GM21717 (cell line): Measurements from ENCODE around the gene FSTL5.
"Not testable (repeated sequence)": the region's sequence is repeated elsewhere in the genome, so short reads cannot be mapped to it uniquely, and the experiment has no call there.

Source experiments
- ATAC-seq: cut with Tn5 transposase; IDR thresholded peaks from one replicate; pipeline ENCODE4 v1.9.1; 2021; ENCODE audit warnings: mild to moderate bottlenecking, moderate library complexity; ENCODE audit not compliant: unreplicated experiment

FSTL5 gene

DNA sequence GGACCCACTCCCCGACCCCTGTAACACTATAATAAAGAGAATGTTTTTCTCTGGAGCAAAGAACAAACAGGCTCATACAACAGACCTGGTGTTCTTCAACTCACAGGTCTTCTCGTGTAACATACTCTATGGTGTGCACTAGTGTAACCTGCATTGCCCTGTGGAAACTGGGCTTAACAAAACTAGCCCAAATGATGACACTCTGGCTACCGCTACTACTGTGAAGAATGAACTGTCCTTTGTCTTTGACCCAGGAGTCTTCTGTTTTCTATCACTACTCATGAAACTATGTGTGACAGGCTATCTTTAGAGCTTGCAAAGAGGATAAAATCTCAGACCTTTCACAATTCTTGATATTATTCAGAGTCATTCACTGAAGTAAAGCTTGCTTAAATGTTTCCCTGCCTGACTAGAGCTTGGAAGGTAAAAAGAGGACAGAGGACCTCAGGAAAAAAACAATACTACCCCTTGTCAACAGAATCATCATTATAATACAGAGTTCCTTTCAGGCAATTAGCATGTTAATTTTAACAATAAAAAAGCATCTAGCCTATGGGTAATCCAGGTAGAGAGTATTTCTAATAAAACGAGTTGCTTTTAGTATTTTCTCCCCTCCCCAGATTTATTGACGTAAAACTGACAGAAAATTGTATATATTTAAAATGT lies 59.2 kb downstream of the FSTL5 start:
- no peak for ATAC-seq

- ATAC-seq = not testable (repeated sequence)
Observed at GRCh38 chr4:162103908-162104307, 59.9 kb downstream of the FSTL5 start.

DNA sequence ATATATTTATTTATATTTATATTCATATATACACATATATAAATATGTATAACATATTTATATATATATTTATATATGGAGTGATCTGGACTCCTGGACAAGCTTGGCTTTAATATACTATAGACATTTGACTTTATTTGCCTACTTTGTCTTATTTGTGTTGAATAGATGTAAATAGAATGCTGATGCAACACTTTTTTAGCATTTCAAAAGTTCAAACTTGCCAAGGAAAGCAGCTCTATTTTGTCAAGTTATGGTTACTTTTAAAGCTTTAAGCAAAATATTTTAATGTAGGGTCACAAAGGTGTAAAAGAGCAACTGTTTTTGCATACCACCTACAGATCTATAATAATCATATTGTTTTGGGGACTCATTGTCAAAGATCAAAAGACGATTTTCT lies 61.1 kb downstream of the FSTL5 start:
- ATAC-seq = no peak

DNA sequence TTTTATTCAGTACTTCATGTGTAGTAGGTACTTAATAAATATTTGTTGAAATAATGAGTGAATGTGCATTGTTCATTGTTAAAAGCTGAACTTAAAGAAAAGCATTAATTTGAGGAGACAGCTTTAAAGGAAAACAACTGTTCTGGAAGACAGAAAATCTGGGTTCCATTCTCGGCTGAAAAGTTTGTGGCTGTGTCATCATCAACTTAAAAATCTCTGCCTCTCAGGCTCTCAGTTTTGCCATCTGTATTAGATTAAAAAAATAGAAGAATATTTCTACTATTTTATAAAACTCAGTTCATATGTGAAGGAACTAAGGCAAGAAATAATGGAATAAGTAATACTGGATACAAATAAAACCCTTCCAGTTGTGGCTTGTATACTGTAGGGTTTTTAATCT lies 62.5 kb downstream of the FSTL5 start:
- no peak for ATAC-seq

GRCh38 chr4:162075726-162076125 lies 88.1 kb downstream of the FSTL5 start:
- no peak for ATAC-seq

- ATAC-seq = no peak
Observed at GRCh38 chr4:162061214-162061613, 102.6 kb downstream of the FSTL5 start.

DNA sequence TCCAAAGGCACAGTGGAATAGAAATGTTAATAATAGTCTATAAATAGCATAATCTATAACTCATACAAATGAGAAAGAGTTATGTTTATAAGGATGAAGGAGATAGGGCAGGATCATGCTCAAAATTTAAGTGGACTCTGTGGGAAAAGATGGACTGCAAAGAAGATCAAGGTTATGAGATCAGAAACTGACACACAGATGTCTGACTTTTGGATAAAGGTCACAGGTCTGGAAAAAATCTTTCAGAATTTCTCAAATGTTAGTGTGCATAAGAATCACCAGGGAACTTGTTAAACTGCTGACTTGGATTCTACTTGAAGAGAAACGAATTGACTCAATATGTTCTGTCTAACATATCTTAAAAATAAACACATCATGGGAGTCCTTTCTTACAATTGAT lies 104.1 kb downstream of the FSTL5 start:
- ATAC-seq = no peak

- ATAC-seq = no peak
Observed at GRCh38 chr4:162056990-162057389, 106.8 kb downstream of the FSTL5 start.

DNA sequence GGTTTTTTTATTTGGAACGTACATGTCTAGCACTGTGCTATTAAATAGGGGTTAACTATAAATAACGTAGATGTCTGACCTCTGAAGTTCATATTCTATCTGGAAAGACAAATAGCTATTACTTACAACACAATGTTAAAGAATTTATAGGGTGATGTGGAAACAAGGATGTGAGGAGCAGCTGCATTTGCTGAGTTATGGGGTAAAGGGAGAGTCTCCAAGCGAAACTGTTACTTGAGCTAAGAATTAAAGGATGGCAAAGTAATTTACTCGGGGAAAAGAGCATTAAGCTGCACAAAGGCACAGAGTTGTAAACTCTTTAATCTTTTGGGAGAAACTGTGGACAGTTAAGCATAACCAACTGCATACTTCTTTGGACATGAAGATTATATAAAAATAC lies 117.7 kb downstream of the FSTL5 start:
- ATAC-seq = no peak

GRCh38 chr4:162038112-162038511 lies 125.7 kb downstream of the FSTL5 start:
- ATAC-seq = no peak

GRCh38 chr4:162017863-162018262 lies 145.9 kb downstream of the FSTL5 start:
- no peak for ATAC-seq

DNA sequence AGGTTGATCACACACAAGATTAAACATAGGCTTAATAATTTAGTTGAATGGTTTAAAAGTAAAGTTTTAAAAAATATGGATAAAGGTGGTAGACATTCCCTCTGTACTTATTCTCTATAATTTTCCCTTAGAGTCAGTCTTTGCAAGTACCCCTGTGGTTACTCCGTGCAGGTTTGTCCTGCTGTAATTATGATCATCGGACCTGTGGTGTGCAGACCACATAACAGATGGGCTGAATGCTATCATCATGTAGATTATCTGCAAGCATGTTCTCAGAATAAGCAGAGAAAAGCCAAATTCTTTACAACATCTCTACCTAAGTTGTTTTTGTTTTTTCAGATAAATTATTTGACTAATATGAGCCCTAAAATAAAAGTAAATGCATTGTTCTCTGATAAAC lies 146.8 kb downstream of the FSTL5 start:
- no peak for ATAC-seq

GRCh38 chr4:162016219-162016618 lies 147.6 kb downstream of the FSTL5 start:
- no peak for ATAC-seq

DNA sequence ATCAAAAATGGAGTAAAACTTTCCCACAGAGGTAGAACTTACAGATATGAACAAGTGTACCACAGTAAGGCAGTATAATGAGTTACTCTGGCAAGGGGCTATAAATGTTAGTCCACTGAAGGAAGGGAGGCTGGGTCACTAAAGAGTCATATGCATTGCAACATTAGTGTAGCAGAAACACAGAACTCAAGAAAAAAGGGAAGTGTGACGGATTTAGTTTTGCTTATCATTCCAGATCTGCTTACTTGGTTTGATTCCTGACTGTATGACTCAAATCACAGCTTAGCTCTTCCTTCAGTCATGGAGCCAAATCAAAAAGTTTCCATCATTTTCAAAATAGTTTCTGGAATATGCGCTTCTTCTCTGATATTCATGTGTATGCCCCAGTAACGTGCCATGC lies 148.7 kb downstream of the FSTL5 start:
- no peak for ATAC-seq

DNA sequence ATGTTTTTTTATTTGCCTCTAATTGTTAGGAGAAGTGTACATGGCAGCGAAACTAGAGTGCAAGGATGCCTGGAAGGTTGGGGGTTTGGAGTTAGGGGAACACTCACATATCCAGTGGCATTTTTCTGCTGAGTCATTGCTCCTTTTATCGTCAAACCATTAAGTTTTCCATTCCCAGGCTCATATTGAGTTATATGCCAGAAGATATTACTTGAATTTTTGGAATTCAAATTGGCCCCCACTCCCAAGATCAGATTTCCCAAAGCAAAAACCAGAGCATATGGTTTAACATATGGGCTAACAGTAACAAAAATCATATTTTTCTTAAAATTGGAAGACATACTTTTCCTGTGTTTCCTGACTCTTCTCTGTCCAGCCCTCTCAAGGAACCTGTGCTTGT lies 152.7 kb downstream of the FSTL5 start:
- ATAC-seq = no peak

DNA sequence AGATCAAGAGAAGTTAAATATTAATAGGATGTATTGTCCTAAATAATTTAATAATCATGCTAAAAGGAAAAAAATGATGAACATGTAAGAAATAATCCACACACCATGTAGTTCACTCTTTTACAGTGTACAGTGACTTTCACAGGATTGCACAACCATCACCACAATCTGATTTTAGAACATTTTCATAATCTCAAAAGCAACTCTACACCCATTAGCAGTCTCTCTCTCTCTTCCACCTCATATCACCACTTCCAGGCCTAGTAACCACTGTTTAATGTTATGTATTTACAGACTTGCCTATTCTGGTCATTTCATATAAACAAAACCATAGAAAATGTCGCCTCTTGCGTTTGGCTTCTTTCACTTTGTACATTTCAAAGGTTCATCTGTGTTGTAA lies 153.4 kb downstream of the FSTL5 start:
- ATAC-seq = no peak

- no peak for ATAC-seq
Observed at GRCh38 chr4:161992317-161992716, 171.5 kb downstream of the FSTL5 start.

GRCh38 chr4:161991811-161992210 lies 172.0 kb downstream of the FSTL5 start:
- no peak for ATAC-seq

DNA sequence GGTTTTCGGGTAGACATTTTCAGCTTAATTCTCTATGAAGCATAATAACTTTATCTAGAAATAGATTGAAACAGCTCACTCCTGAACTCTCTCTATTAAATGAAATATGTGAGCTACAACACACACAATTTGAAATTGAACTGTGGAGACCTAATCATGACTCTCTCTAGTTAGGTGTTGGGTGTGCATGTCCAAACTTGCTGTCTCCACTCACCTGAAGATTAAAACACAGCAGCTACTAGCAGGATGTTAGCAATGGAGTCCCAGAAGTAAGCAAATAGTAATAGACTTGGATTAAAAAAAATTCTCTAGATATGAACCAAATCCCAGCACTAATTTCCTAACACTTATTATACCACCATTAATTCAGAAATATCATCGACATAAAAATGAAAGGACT lies 173.1 kb downstream of the FSTL5 start:
- no peak for ATAC-seq

GRCh38 chr4:161988946-161989345 lies 174.9 kb downstream of the FSTL5 start:
- ATAC-seq = no peak

DNA sequence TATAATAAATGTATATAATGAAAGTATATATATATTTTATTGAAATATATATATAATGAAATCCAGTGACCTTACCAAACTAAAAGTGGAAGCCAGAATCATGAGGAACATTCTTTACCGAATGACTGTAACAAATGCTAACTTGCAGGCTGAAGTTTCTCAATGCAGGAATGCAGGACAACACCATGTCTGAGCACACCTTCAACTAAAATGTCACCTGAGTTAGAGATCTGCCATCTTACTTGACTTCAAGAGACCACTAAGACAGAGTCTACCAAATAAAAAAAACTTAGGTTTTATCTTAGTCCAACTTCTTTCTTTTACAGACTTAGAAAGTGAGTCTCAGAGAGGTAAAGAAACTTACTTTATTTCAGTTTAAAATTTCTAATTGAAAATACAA lies 176.2 kb downstream of the FSTL5 start:
- no peak for ATAC-seq

GRCh38 chr4:161952382-161952781 lies 211.4 kb downstream of the FSTL5 start:
- ATAC-seq = no peak

DNA sequence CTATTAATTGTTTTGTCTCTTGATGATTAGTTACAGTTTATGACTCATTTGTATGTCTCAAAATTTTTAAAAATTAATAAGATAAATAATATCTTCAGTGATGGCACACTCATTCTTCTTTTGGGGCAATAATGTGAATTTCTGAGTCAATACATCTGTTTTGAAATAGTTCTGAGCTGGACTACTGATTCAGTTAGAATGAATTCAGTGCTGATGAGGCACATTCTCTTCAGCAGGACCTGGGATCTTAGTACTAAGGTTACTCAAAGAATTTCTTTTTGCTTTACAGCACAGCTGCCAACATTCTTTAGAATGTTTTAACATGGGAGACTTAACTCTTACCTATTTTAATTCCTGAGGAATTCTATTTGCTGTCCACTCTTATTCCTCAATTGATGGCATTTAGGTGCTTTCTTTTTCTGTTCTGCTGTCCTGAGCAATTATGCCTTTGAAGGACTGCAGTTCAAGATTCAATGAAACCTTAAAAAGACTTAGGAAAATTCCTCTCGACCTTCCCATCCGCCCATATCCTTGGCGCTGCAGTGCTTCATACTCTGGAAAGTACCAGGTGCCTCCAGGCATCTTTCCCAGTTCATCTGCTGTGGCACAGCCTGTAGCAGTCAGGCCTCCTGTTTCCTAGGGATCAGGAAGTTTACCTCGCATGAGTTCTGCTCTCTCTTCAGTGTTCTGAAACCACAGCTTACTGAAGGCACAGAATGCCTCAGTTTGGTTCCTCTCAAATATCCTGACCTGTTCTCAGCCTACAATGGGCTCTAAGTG lies 213.7 kb downstream of the FSTL5 start:
- no peak for ATAC-seq
